HepG2 (cell line): Measurements from ENCODE around the gene EFNA4. TPM values are rescaled to one million over a fixed set of nuclear protein-coding genes. Genes with fewer than 3 reads are reported as not detected.
A peak's percentile ranks its signal among the peaks of the same experiment; 100 is the strongest.

ENCODE experiments used
- ATF3 ChIP-seq: sonication (generic); formaldehyde crosslinking; IDR thresholded peaks from 2 replicates; pipeline ENCODE4 v1.4.0; 2020; ENCODE audit warnings: missing genetic modification reagents
- ETV5 ChIP-seq: IDR thresholded peaks from 2 replicates; pipeline ENCODE4 v1.6.1; 2018; ENCODE audit warnings: missing biosample characterization, missing genetic modification reagents, inconsistent platforms, borderline replicate concordance
- HIC2 ChIP-seq: sonication (generic); formaldehyde crosslinking; IDR thresholded peaks from 2 replicates; pipeline ENCODE4 v1.9.0; 2022; ENCODE audit warnings: low read depth, missing genetic modification reagents
- HNF4G ChIP-seq, 2 experiments: sonication (generic) in 1 of 2; formaldehyde crosslinking in 1 of 2; IDR thresholded peaks; 2 replicates each; pipeline versions ENCODE4 v1.4.0 to v1.6.1; 2011 to 2020; ENCODE audit warnings: borderline replicate concordance in 2 of 2, low read depth in 2 of 2, mild to moderate bottlenecking in 2 of 2, low read length in 1 of 2, missing genetic modification reagents in 1 of 2, moderate library complexity in 1 of 2
- HNRNPUL1 ChIP-seq: fragments of 200-400 bp; formaldehyde crosslinking; IDR thresholded peaks from 2 replicates; pipeline ENCODE4 v1.6.1; 2017; ENCODE audit warnings: low read depth, mild to moderate bottlenecking, low read length, moderate library complexity
- NRL ChIP-seq: sonication (generic); formaldehyde crosslinking; IDR thresholded peaks from 2 replicates; pipeline ENCODE4 v1.5.0; 2020; ENCODE audit warnings: missing genetic modification reagents, mild to moderate bottlenecking, moderate library complexity, borderline replicate concordance
- POLR2G ChIP-seq: fragments of 200-400 bp; formaldehyde crosslinking; IDR thresholded peaks from 2 replicates; pipeline ENCODE4 v1.6.1; 2018; ENCODE audit warnings: mild to moderate bottlenecking, low read depth, low read length, moderate library complexity
- RERE ChIP-seq: IDR thresholded peaks from 2 replicates; pipeline ENCODE4 v1.6.1; 2016; ENCODE audit warnings: low read depth, missing genetic modification reagents, missing compliant biosample characterization
- ZNF292 ChIP-seq: sonication (generic); formaldehyde crosslinking; IDR thresholded peaks from 2 replicates; pipeline ENCODE4 v1.8.1; 2022; ENCODE audit warnings: mild to moderate bottlenecking, low read depth, missing genetic modification reagents, borderline replicate concordance
- ZNF547 ChIP-seq: sonication (generic); formaldehyde crosslinking; IDR thresholded peaks from 2 replicates; pipeline ENCODE4 v1.5.1; 2020; ENCODE audit warnings: mild to moderate bottlenecking, missing genetic modification reagents
- ZNF616 ChIP-seq: sonication (generic); formaldehyde crosslinking; IDR thresholded peaks from 2 replicates; pipeline ENCODE4 v1.5.0; 2020; ENCODE audit warnings: low read depth, mild to moderate bottlenecking, missing genetic modification reagents
- ZNF850 ChIP-seq: sonication (generic); formaldehyde crosslinking; conservative IDR thresholded peaks from 2 replicates; pipeline ENCODE4 v1.9.0; 2021; ENCODE audit warnings: mild to moderate bottlenecking, missing genetic modification reagents
- polyA plus RNA-seq, 8 experiments: library from polyadenylated mRNA; depleted of rRNA in 3 of 8; stranded (reverse) in 7 of 8; unstranded in 1 of 8; fragments of >200 nt; fragmentation: Illumina TruSeq in 4 of 8; extraction: Trizol in 4 of 8; gene quantifications; 2 replicates each; pipeline versions ENCODE4 v1.2.1 to v1.2.3, GENCODE V29; 2011 to 2016; ENCODE audit warnings: low read depth in 4 of 8, missing spikeins in 1 of 8, mixed read lengths in 1 of 8; ENCODE audit not compliant: insufficient read depth in 1 of 8
- total RNA-seq, 5 experiments: library from RNA; depleted of rRNA; stranded (reverse); fragments of >200 nt; fragmentation: Illumina TruSeq; extraction: Trizol; gene quantifications; 2 replicates each; pipeline ENCODE4 v1.2.3, GENCODE V29; 2016; ENCODE audit warnings: low read depth in 1 of 5
- TF ChIP-seq, protein P1 (sequence below): sonication (generic); formaldehyde crosslinking; IDR thresholded peaks from 2 replicates; pipeline ENCODE4 v1.8.0; 2022; ENCODE audit warnings: missing genetic modification reagents, mild to moderate bottlenecking, moderate library complexity, borderline replicate concordance
- TF ChIP-seq, protein P2 (sequence below): sonication (generic); formaldehyde crosslinking; IDR thresholded peaks from 2 replicates; pipeline ENCODE4 v1.4.0; 2020; ENCODE audit warnings: missing genetic modification reagents

The EFNA4 gene
- total and polyA plus RNA-seq, 2 of the 13 experiments (the other 11 are each of a cell fraction or from before 2014, with no cell fraction given) = 12.0 to 17.2 TPM

DNA sequence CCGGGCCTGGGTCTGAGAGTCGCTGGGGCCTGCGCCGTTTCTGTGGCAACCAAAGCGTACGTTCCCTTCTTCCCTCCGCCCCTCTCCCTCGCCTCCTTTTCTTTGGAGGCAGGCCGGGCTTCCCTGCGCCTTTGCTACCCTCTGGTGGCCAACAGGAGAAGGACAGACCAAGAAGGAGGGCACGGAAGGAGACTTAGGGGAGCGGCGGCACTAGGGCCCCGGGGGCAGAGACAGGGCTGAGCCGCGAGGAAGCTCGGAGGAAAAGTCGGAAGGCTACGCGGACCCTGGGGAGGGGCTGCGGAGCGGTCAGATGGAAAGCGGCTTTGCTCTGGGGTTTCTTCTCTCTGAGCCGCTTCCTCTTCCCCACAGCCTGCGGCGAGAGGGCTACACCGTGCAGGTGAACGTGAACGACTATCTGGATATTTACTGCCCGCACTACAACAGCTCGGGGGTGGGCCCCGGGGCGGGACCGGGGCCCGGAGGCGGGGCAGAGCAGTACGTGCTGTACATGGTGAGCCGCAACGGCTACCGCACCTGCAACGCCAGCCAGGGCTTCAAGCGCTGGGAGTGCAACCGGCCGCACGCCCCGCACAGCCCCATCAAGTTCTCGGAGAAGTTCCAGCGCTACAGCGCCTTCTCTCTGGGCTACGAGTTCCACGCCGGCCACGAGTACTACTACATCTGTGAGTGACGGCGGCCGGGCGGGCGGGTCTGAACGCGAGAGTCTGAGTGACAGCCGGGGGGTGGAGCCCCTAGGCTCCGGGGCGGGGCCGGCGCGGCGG is 21.4 kb downstream of the EFNA4 start (continued):
- peak; percentile 39; the same call in 1 of the 2 replicates for TF ChIP-seq RERE (CRISPR knock-in tag)
- peak; percentile 59; the same call in 1 of the 2 replicates for TF ChIP-seq ZNF547 (CRISPR knock-in tag)
- peak; percentile 68; the same call in 1 of the 2 replicates for TF ChIP-seq ETV5
- TF ChIP-seq ATF3 = peak; percentile 30; the same call in 1 of the 2 replicates
- TF ChIP-seq, protein P1, sequence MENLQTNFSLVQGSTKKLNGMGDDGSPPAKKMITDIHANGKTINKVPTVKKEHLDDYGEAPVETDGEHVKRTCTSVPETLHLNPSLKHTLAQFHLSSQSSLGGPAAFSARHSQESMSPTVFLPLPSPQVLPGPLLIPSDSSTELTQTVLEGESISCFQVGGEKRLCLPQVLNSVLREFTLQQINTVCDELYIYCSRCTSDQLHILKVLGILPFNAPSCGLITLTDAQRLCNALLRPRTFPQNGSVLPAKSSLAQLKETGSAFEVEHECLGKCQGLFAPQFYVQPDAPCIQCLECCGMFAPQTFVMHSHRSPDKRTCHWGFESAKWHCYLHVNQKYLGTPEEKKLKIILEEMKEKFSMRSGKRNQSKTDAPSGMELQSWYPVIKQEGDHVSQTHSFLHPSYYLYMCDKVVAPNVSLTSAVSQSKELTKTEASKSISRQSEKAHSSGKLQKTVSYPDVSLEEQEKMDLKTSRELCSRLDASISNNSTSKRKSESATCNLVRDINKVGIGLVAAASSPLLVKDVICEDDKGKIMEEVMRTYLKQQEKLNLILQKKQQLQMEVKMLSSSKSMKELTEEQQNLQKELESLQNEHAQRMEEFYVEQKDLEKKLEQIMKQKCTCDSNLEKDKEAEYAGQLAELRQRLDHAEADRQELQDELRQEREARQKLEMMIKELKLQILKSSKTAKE (CRISPR knock-in tag) = peak; percentile 38; the same call in 1 of the 2 replicates
- peak; percentile 15; the same call in 1 of the 2 replicates for TF ChIP-seq HNF4G (IDR thresholded peaks at IDR 0.05; ENCODE audit: borderline replicate concordance, low read depth, low read length)
- 0 out of 2 replicates have a peak, but pooled peaks have one; percentile 17 for TF ChIP-seq HNF4G (CRISPR knock-in tag; IDR thresholded peaks at IDR 0.05; ENCODE audit: borderline replicate concordance, low read depth)
- peak; percentile 67 for TF ChIP-seq POLR2G
- no peak for TF ChIP-seq HNRNPUL1
- TF ChIP-seq ZNF616 = peak; percentile 25; the same call in 1 of the 2 replicates
- 0 out of 2 replicates have a peak, but pooled peaks have one; percentile 6 for TF ChIP-seq ZNF292
- TF ChIP-seq, protein P2, sequence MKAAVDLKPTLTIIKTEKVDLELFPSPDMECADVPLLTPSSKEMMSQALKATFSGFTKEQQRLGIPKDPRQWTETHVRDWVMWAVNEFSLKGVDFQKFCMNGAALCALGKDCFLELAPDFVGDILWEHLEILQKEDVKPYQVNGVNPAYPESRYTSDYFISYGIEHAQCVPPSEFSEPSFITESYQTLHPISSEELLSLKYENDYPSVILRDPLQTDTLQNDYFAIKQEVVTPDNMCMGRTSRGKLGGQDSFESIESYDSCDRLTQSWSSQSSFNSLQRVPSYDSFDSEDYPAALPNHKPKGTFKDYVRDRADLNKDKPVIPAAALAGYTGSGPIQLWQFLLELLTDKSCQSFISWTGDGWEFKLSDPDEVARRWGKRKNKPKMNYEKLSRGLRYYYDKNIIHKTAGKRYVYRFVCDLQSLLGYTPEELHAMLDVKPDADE (CRISPR knock-in tag) = no peak
- TF ChIP-seq NRL (CRISPR knock-in tag) = peak; percentile 19; the same call in 1 of the 2 replicates
- peak; percentile 10; the same call in 1 of the 2 replicates for TF ChIP-seq HIC2 (CRISPR knock-in tag)
- TF ChIP-seq ZNF850 (CRISPR knock-in tag) = no peak
